ENCODE data around the gene RNF220. TPM values are rescaled to one million over a fixed set of nuclear protein-coding genes. Genes with fewer than 3 reads are reported as not detected.
"Not testable (repeated sequence)": the region's sequence is repeated elsewhere in the genome, so short reads cannot be mapped to it uniquely, and the experiment has no call there.

Gene RNF220
- total RNA-seq, 4 donors from 2014 or later: 112 to 134 (median 132) TPM

DNA sequence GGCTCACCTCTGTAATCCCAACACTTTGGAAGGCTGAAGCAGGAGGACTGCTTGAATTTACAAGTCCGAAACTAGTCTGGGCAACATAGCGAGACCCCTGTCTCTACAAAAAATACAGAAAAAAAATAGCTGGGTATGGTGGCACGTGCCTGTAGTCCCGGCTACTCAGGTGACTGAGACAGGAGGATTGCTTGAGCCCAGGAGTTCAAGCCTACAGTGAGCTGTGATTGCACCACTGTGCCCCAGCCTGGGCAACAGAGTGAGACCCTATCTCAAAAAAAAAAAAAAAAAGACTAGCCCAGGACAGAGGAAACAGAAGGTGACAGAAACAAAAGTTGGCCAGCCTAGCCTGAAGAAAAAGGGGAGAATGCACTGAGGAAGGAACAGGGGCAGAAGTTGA is 290.6 kb downstream of the RNF220 start:
- no peaks in the 10 kb centered on the region for H3K9me3 ChIP-seq
- no peaks in the 10 kb centered on the region for H3K27me3 ChIP-seq
- no peak for ATAC-seq
- 90 to 95% methylated on average over 4 of the region's 4 CpGs for WGBS, 2 donors (ENCODE audit: low coverage in 1 of 2)
- no peak overlapping the region for H3K4me3 ChIP-seq
- no peaks in the 10 kb centered on the region for H3K4me1 ChIP-seq
- TF ChIP-seq POLR2AphosphoS5 (IDR thresholded peaks at IDR 0.05): no peak
- TF ChIP-seq EP300 (IDR thresholded peaks at IDR 0.05): no peak
- no peak for TF ChIP-seq CTCF (IDR thresholded peaks at IDR 0.05)
- no peak for TF ChIP-seq POLR2A (IDR thresholded peaks at IDR 0.05)
- no peak overlapping the region for H3K27ac ChIP-seq
- H3K36me3 ChIP-seq: peaks cover 0 to 5% of the 10 kb centered on the region in 2 donors

GRCh38 chr1:44696101-44696500 is 291.0 kb downstream of the RNF220 start:
- Histone ChIP-seq H3K27ac (no peak overlapping the region), H3K9me3 (no peaks in the 10 kb centered on the region), H3K27me3 (no peaks in the 10 kb centered on the region), H3K36me3 (peaks cover 0 to 5% of the 10 kb centered on the region in 2 donors), H3K4me3 (no peak overlapping the region), H3K4me1 (no peaks in the 10 kb centered on the region)
- no peak for TF ChIP-seq EP300 (IDR thresholded peaks at IDR 0.05)
- no peak for TF ChIP-seq POLR2A (IDR thresholded peaks at IDR 0.05)
- no peak for TF ChIP-seq POLR2AphosphoS5 (IDR thresholded peaks at IDR 0.05)
- no peak for TF ChIP-seq CTCF (IDR thresholded peaks at IDR 0.05)
- 82 to 90% methylated on average over 3 of the region's 3 CpGs for WGBS, 2 donors (ENCODE audit: low coverage in 1 of 2)
- ATAC-seq: no peak

- ATAC-seq: no peak
- H3K27ac ChIP-seq: no peak overlapping the region
Measured at GRCh38 chr1:44696789-44697345, 291.8 kb downstream of the RNF220 start.

GRCh38 chr1:44698138-44698537 is 293.1 kb downstream of the RNF220 start:
- Histone ChIP-seq H3K4me3 (no peak overlapping the region), H3K36me3 (no peaks in the 10 kb centered on the region), H3K4me1 (no peaks in the 10 kb centered on the region), H3K9me3 (no peaks in the 10 kb centered on the region), H3K27ac (no peak overlapping the region), H3K27me3 (no peaks in the 10 kb centered on the region)
- no peak for ATAC-seq
- 95% methylated on average over 3 of the region's 3 CpGs; no CpG with 5 or more reads in 1 of the 2 donors for WGBS, 2 donors (ENCODE audit: low coverage in 1 of 2)
- TF ChIP-seq CTCF (IDR thresholded peaks at IDR 0.05): no peak
- TF ChIP-seq POLR2AphosphoS5 (IDR thresholded peaks at IDR 0.05): no peak
- no peak for TF ChIP-seq EP300 (IDR thresholded peaks at IDR 0.05)
- no peak for TF ChIP-seq POLR2A (IDR thresholded peaks at IDR 0.05)

More at GRCh38 chr1:44696789-44697345, 291.8 kb downstream of the RNF220 start:
- Histone ChIP-seq H3K4me3 (no peak overlapping the region), H3K9me3 (no peaks in the 10 kb centered on the region), H3K36me3 (peaks cover 0 to 5% of the 10 kb centered on the region in 2 donors), H3K4me1 (no peaks in the 10 kb centered on the region), H3K27me3 (no peaks in the 10 kb centered on the region)
- no peak for TF ChIP-seq EP300 (IDR thresholded peaks at IDR 0.05)
- no peak for TF ChIP-seq CTCF (IDR thresholded peaks at IDR 0.05)
- no peak for TF ChIP-seq POLR2A (IDR thresholded peaks at IDR 0.05)
- no peak for TF ChIP-seq POLR2AphosphoS5 (IDR thresholded peaks at IDR 0.05)
- 62 to 90% methylated on average over 2 of the region's 7 CpGs for WGBS, 2 donors (ENCODE audit: low coverage in 1 of 2)

DNA sequence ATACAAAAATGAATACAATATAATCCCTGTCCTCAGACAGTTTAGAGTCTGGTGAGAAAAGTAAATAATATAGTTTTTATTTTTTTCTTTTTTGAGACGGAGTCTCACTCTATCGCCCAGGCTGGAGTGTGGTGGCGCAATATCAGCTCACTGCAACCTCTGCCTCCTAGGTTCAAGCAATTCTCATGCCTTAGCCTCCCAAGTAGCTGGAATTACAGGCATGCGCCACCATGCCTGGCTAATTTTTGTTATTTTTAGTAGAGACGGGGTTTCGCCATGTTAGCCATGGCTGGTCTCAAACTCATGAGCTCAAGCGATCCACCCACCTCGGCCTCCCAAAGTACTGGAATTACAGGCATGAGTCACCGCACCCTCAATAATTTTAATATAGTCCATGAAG is 294.3 kb downstream of the RNF220 start:
- H3K4me1 ChIP-seq, H3K27me3 ChIP-seq, H3K4me3 ChIP-seq, H3K36me3 ChIP-seq, ATAC-seq, H3K27ac ChIP-seq, H3K9me3 ChIP-seq: not testable (repeated sequence)
- WGBS, 2 donors (ENCODE audit: low coverage in 1 of 2): 81 to 91% methylated on average over 8 of the region's 9 CpGs
